GM19467 (cell line): Measurements from ENCODE around the gene ALG11.
A peak's percentile ranks its signal among the peaks of the same experiment; 100 is the strongest.

Experiments used
- ATAC-seq: cut with Tn5 transposase; IDR thresholded peaks from one replicate; pipeline ENCODE4 v1.9.1; 2021; ENCODE audit warnings: mild to moderate bottlenecking, moderate library complexity; ENCODE audit not compliant: unreplicated experiment

ALG11 gene

DNA sequence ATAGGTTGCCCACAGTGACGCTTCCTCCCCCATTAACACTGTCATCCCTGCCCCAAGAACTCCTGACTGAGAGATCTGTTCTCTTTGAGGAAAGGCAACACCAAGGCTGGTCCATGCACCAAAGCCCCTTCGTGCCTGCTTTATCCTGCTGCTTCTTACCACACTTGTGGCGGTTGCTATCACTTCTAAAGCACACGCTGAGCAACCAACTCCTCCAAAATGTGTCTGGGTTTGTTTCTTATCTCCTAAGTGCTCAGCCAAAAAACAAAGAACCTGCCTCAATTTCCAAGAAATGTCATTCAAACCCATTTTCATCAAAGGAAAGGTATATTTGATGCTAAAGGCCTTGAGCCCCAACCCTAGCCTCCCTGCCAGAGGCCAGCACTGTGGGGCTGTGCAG, 15.6 kb upstream of the ALG11 start:
- ATAC-seq = no peak

DNA sequence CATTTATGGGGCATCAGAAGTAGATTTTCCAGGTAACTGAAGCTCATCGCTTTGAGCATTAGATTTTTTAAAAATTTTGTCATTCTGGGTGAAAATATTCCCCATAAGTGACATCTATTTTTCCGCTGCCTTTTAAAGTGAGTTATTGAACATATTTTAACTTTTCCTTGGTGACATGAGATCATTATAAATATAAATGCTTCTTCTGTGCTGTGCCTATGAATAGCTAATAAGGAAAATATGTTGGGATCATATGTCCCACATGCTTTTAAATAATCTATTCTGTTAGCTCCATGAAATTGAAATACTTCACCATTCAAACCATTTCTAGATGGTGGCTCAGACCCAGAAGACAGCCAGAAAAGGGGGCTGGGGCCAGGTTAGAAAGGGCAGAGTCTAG, 15.0 kb upstream of the ALG11 start:
- no peak for ATAC-seq

DNA sequence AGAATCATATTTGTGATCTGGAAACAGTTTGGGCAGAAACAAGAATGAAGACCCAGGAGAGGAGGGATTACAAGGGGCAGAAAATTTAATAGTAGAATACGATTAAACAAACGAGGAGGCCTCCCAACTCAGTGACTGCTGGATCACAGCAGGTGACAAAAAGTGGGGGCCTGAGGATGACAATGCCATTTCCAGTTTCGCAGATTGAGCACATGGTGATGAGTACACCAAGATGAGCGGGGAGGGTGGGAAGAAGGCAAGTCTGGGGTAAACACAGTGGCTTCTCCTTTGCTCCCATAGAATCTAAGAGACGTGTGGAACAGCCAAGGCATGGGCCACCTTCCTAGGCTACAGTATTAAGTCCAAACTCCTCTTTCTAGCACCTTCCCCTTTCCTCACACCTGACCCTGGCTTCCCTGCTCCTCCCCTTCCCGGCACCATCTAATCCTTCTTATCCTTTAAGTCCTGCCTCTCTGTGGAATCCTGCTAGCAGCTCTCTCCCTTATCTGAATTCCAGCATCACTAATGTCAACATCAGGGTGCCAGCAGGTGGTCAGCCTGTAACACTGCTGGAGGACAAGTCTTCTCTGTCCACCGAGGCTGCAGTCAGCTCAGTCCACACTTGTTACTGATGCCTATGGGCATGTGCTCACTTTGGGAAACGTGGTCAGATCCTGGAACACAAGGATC, 14.4 kb upstream of the ALG11 start:
- no peak for ATAC-seq

DNA sequence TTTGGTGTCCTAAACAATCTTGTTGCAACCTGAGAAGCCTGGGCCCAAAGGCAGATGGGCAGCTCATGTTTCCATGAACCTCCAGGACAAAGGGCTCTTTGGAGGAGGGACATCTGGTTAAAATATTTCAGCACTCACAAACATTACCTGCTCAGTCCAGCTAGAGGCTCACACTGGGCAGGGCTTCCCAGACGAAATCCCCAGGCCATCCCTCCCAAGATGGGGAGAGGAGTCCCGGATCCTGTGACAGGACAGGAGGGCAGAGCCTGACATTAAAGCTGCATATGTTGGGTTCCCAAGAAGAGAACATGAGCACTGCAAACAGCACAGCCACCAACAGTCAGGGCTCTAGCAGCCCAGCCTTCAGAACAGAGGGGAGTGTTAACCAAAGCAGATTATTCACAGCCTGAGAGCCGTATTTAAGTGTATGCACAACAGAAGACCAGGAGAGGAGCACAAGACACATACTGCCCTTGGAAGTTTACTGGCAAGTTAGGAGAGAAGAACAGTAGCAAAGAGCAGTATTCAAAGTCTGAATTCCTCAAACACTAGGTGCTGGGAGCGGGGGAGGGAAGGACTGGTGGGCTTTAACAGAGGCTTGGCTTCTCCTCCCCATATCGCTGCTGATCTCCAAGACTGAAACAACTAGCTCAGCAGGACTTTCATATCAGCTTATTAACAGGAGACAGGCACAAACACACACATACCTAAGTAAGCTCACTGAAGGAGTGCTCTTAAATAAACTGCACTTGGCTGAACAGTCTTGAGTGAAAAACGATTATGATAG, 13.3 kb upstream of the ALG11 start:
- no peak for ATAC-seq

DNA sequence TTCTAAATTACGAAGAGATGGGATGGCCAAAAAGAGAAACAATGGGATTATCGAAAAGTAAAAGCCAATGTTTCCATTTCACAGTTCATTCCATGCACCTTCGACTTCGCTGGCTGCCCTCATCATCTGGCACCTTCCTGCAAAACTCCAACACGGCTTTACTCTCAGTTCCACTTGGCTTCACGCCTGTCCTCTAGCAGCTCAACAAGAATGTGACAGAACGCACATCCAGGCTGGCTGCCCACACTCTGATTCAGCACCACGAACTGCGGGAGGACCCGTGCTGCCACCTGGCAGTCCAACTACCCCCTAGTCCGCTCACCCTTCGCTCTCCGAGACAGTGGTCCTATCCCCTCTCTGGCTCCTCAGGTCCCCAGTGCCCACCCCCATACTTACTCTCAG, 12.7 kb upstream of the ALG11 start:
- no peak for ATAC-seq

DNA sequence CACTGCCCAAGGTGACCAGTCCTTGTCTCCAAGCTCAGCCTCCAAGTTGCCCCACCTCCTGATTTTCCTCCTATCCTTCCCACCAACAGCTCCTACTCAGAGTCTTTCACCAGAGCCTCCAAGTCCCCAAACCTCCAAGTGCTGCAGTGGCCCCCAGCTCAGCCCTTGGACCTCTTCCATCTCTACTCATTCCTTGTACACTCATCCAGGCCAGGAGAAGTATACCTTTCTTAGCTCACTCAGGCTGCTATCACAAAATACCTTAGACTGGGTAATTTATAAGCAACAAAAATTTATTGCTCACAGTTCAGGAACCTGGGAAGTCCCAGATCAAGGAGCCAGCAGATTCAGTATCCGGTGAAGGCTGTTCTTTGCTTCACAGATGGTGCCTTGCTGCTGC, 12.3 kb upstream of the ALG11 start:
- no peak for ATAC-seq

GRCh38 chr13:52001120-52001731, 11.0 kb upstream of the ALG11 start:
- peak; percentile 71 for ATAC-seq

DNA sequence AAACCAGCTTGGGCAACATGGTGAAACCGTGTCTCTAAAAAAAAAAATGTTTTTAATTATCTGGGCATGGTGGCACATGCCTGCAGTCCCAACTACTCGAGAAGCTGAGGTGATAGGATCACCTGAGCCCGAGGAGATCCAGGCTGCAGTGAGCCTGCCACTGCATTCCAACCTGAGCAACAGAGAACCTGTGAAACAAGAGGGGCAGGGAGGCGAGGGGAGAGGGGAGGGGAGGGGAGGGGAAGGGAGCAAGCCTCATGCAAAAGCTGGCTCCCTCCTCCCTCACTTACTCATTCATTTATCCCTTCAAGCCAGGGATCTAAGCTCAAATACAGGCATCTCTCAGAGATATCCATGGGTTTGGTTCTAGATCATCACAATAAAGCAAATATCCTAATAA, 9.8 kb upstream of the ALG11 start:
- no peak for ATAC-seq

DNA sequence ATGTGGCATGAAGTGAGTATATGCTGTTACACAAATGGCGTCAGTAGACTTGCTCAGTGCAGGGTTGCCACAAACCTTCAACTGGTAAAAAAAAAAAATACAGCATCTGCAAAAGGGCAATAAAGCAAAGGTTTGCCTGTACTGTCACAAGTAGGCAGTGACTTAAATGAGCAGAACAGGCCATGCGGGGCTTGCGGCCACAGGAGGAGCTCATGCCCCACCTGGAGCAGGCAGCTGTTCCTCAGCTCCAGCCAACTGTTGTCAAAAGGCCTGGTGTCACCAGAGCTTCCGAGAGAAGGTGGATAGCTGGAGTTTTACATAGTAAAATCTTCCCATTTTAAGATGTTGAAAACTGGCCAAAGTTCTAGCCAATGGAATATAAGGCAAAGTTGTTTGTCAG, 8.7 kb upstream of the ALG11 start:
- no peak for ATAC-seq

DNA sequence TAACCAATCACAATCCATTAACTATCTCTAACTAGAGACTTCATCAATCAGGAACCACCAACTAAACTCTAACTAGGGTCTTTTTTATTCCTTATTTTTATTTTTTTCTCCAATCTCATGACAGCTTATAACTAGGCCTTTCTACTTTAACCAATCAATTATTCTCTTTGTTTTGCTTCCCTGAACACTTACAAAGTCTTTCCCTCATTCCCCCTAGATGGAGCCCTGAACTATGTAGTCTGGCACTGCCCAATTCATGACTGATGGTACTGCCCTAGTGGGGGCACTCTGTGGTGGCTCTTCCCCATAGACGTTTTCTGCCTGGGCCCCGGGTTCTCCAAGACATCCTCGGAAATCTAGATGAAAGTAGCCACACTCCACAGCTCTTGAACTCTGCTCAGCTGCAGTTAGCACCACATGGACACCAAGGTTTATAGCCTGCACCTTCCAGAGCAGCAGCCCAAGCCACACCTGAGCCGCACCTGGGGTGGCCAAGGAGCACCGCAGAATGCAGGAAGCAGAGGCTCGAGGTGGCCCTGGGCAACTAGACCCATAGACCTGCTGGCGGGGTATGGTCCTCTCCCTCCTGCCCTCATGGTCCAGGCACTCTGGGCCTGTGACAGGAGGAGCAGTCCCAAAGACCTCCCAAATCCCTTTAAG, 7.6 kb upstream of the ALG11 start:
- no peak for ATAC-seq

- no peak for ATAC-seq
Measured at GRCh38 chr13:52005841-52006522, 6.2 kb upstream of the ALG11 start.

DNA sequence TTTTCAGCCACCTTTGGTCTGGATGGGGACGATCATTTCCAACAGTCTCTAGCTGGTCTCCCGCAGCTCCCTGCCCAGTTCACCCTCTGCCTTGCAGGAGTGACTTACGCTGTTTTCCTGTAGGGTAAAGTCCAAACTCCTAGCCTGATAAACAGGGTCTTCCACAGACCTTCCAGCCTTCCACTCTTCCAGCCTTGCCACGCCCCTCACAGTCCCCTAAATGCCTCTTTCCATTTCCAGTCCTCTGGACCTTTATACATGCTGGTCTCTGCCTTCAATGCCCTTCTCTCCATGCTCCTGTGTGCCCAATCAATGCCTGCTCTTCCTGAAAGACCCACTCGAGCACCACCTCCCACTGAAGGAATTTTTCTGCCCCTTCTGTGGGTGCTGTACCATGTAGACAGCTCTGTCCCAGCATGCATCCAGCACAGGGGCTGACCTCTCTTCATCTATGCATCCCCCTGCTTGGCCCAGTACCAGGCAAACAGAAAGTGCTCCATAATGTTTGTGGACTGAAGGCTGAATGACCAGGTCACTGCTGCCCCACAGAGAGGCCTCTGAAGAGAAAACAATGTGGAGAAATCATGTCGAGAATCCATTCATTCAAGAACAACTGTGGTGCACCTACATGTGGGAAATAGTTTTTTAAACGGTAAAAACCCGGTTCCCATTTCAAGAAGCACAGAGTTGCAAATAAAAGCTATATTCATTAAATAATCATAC, 5.5 kb upstream of the ALG11 start:
- no peak for ATAC-seq

- no peak for ATAC-seq
Measured at GRCh38 chr13:52009946-52010345, 2.3 kb upstream of the ALG11 start.

GRCh38 chr13:52010890-52011631, 1.1 kb upstream of the ALG11 start, which contains the start of gene ATP7B:
TSS of gene ATP7B (minus strand) at chr13:52011450. CDS start at chr13:52011337, 113 bp downstream.
- peak; percentile 13 for ATAC-seq

DNA sequence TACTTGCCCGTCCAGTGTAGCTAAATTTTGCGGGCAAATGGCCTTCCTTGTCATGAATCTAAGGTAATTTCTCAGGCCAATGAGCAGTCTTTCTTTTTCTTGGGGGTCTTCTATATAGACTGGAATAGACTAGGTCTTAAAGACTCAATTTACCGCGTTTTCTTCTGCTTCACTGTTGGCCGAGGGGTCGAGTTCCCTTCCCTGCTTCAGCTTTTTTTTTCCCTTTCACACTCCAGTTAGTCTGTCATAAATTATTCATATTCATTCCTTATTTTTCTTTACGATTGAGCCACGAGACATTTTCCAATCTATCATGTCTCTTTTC, 276 bp downstream of the ALG11 start:
- ATAC-seq = no peak

- no peak for ATAC-seq
Measured at GRCh38 chr13:52016296-52016695, 4.1 kb downstream of the ALG11 start.

GRCh38 chr13:52020191-52020590, 8.0 kb downstream of the ALG11 start:
- no peak for ATAC-seq

DNA sequence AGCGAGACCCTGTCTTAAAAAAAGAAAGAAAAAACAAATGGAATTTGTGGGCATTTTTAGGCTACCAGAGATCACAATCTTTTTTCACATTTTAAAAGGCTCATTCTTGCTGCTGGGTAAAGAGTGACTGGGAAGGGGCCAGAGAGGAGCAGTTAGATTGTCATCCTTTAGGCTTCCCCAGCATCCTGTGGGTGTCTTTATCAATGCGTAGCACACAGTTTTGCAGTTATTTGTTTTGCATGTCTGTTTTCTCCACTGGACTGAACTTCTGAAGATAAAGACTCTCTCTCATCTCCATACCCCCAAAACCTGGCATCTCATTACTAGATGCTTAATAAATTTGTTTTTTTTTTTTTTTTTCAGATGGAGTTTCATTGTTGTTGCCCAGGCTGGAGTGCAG, 10.2 kb downstream of the ALG11 start:
- no peak for ATAC-seq

DNA sequence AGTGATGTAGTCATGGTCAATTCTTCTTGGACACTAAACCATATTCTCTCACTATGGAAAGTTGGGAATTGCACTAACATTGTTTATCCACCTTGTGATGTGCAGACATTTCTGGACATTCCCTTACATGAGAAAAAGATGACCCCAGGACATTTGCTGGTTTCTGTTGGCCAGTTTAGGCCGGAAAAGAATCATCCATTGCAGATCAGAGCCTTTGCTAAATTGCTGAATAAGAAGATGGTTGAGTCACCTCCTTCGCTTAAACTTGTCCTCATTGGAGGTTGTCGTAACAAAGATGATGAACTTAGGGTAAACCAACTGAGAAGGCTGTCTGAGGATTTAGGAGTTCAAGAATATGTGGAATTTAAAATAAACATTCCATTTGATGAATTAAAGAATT, 12.3 kb downstream of the ALG11 start, which contains the start of gene UTP14C:
UTP14C (plus strand) TSS at position 211 of the 400 bp plus-strand sequence. CDS start 4,114 bp downstream, outside the sequence.
- ATAC-seq = no peak
